ENCODE measurements around the gene PPM1M. TPM values are rescaled to one million over a fixed set of nuclear protein-coding genes. Genes with fewer than 3 reads are reported as not detected.

Gene PPM1M
- total RNA-seq, 2 donors from 2014 or later, result 22.4 to 33.2 TPM

- Histone ChIP-seq H3K4me1 (replicated peaks) (no peaks in the 10 kb centered on the region), H3K36me3 (peaks cover 7 to 23% of the 10 kb centered on the region in 2 donors), H3K27ac (no peak overlapping the region), H3K27me3 (replicated peaks; ENCODE audit: insufficient read depth) (no peaks in the 10 kb centered on the region), H3K4me3 (no peak overlapping the region), H3K9me3 (no peaks in the 10 kb centered on the region)
- DNase-seq (ENCODE audit: low spot score), result no peak
- WGBS, result 44% methylated on average over 12 of the region's 12 CpGs
- intact Hi-C loops (cut with DNase I), result no loop called here
- TF ChIP-seq POLR2A (IDR thresholded peaks at IDR 0.05) (no peak), CTCF (IDR thresholded peaks at IDR 0.05) (no peak), POLR2AphosphoS5 (IDR thresholded peaks at IDR 0.05) (no peak)
These were observed 8.1 kb downstream of the PPM1M start for GRCh38 chr3:52253314-52254304.

- intact Hi-C loops (cut with DNase I), result no loop called here
- Histone ChIP-seq H3K36me3 (peaks cover 12 to 32% of the 10 kb centered on the region in 2 donors), H3K4me1 (replicated peaks) (no peaks in the 10 kb centered on the region), H3K9me3 (no peaks in the 10 kb centered on the region), H3K27me3 (replicated peaks; ENCODE audit: insufficient read depth) (no peaks in the 10 kb centered on the region), H3K27ac (no peak overlapping the region), H3K4me3 (no peak overlapping the region)
- WGBS, result 70% methylated on average over 9 of the region's 9 CpGs
- DNase-seq (ENCODE audit: low spot score), result no peak
- TF ChIP-seq POLR2AphosphoS5 (IDR thresholded peaks at IDR 0.05) (no peak), CTCF (IDR thresholded peaks at IDR 0.05) (no peak), POLR2A (IDR thresholded peaks at IDR 0.05) (no peak)
These were observed 9.0 kb downstream of the PPM1M start for GRCh38 chr3:52254608-52255007.

GRCh38 chr3:52256159-52256558 lies 10.6 kb downstream of the PPM1M start:
- WGBS, result 91% methylated on average over 3 of the region's 3 CpGs
- Histone ChIP-seq H3K36me3 (peaks cover 13 to 40% of the 10 kb centered on the region in 2 donors), H3K27me3 (replicated peaks; ENCODE audit: insufficient read depth) (no peaks in the 10 kb centered on the region), H3K4me1 (replicated peaks) (no peaks in the 10 kb centered on the region), H3K4me3 (no peak overlapping the region), H3K27ac (no peak overlapping the region), H3K9me3 (no peaks in the 10 kb centered on the region)
- no peak for DNase-seq (ENCODE audit: low spot score)
- intact Hi-C loops (cut with DNase I), result no loop called here
- TF ChIP-seq POLR2A (IDR thresholded peaks at IDR 0.05), result no peak
- TF ChIP-seq POLR2AphosphoS5 (IDR thresholded peaks at IDR 0.05), result no peak
- no peak for TF ChIP-seq CTCF (IDR thresholded peaks at IDR 0.05)

- Histone ChIP-seq H3K27me3 (replicated peaks; ENCODE audit: insufficient read depth) (no peaks in the 10 kb centered on the region), H3K9me3 (no peaks in the 10 kb centered on the region), H3K36me3 (peaks cover 15 to 45% of the 10 kb centered on the region in 2 donors), H3K4me3 (no peak overlapping the region), H3K27ac (no peak overlapping the region), H3K4me1 (replicated peaks) (no peaks in the 10 kb centered on the region)
- no peak for TF ChIP-seq POLR2AphosphoS5 (IDR thresholded peaks at IDR 0.05)
- TF ChIP-seq POLR2A (IDR thresholded peaks at IDR 0.05), result no peak
- TF ChIP-seq CTCF (IDR thresholded peaks at IDR 0.05), result no peak
- no peak for DNase-seq (ENCODE audit: low spot score)
- intact Hi-C loops (cut with DNase I), result no loop called here
- WGBS, result 67% methylated on average over 4 of the region's 4 CpGs
These were observed 11.1 kb downstream of the PPM1M start for GRCh38 chr3:52256622-52257021.

All from prostate gland (tissue), 2 donors.